GM18858 (cell line): ENCODE data around the gene CST1.
"Not testable (repeated sequence)": the region's sequence is repeated elsewhere in the genome, so short reads cannot be mapped to it uniquely, and the experiment has no call there.

Source experiments
- ATAC-seq: cut with Tn5 transposase; IDR thresholded peaks from one replicate; pipeline ENCODE4 v1.9.1; 2021; ENCODE audit not compliant: unreplicated experiment

CST1 gene

DNA sequence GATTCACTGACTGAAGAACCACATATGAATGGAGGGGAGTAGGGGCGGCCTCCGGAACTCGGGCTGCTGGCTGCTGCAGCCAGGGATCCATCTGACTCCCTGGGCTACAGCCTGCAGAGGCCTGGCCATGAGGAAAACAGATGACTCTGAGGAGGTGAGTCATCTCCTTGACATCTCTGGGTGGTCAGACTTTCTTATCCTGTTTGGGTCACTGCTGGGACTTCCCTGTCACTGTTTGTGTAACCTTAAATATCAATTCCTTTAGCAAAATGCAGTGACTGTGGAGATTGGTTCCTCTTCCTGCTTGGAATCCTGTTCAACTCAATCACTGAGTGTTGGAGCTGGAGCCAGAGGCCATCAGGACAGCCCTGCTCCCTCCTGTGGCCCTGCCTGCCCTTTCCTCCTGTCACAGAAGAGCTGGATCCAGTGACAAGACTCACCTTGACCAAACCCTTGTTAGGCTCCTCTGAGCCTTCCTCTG, 4.4 kb upstream of the CST1 start:
- ATAC-seq = not testable (repeated sequence)

DNA sequence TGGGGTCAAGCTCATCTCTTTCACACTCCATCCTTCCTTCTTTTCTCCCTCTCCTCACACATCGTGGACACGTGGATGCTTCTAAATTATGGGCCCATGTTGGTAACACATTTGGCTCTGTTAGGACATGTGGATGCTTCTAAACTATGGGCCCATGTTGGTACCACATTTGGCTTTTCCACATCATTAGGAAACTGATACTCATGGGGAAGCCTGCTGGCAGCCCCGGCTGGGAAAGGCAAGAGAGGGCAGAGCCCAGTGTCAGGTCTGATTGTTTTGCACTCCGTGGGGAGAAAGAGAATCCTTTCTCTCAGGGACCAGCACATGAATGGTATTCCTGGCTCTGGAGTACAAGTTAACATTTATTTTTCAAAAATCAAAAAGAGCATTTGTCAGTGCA, 4.0 kb upstream of the CST1 start:
- no peak for ATAC-seq

DNA sequence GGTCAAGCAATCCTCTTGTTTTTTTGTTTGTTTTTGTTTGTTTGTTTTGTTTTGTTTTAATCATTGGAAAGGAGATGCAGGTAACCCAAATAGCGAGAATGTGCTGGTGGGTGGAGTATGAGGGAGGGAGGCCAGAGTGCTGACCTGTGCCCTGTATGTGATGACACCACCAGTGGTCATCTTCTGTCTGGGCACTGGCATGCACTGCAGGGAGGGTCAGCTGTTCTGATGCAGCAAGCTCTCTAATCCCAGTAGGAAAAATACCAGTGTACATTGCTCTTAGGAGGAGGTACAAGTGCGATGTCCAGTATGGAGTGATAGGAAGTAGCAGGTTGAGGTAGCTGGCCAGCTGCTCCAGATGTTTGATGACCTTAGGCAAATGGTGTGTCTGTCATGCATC, 2.9 kb upstream of the CST1 start:
- no peak for ATAC-seq

DNA sequence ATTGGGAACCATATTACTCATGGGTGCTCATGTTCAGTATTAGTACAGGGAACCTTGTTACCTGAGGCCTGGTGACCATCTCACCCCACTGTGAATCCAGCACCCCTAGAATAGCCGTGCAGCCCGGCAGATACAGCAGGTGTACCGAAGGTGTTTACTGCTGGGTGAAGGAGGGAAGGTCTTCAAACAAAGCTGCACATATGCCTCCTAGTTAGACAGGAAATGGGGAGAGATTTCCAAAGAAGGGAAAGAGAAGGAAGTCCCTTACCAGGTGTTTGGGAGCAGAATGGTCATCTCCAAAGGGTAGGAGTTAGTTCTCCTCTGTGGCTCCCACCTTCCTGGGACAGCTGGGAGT, 2.4 kb upstream of the CST1 start:
- ATAC-seq = no peak

DNA sequence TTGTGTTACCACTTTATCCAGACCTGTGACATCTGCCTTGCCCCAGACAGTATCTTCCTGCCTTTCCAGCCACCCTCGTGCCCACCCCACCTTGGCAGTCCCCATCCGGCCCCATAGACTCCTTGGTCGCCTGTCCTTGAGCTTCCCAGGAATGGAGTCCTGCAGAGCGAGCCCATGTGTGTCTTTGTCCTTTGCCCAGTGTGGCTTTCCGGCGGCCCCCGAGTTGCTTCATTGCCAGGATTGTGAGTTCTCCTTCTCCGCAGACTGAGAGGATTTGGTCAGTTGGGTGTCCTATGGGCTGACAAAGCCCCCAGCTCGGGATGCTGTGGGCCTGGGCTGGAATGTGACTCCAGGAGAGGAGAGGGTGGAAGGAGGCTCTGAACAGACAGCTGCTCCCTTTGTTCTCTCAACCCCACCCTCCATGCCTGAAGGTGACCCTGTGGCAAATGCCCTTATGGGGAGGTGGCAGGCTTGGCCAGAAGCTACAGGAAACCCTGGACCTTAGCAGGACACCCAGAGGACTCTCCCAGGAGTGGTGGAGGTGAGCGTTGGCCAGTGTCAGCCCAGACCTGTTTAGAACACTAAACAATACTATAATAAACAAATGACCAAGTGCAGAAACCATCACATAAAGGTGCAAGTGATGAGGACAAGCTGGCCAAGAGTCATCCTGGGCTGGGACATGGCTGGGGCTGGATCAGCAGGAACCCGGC, 1.9 kb upstream of the CST1 start:
- ATAC-seq = no peak

DNA sequence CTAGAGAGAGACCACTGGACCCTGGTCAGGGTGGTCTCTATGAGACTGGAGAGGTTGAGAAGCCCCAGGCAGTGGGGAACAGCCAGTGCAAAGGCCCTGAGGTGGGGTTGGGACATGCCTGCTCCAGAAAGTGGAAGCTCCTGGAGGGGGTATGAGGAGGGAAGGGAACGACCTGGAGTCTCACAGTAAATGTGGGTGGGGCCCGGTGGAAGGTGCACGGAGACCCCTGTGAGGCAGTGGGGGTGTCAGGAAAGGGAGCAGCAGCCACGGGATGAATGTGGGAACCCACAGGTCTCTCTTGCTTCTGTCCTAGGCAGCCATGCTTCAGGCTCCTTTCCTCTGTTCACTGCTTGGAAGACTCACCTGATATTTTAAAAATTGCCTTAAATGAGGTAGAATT, 1.3 kb upstream of the CST1 start:
- ATAC-seq = no peak

DNA sequence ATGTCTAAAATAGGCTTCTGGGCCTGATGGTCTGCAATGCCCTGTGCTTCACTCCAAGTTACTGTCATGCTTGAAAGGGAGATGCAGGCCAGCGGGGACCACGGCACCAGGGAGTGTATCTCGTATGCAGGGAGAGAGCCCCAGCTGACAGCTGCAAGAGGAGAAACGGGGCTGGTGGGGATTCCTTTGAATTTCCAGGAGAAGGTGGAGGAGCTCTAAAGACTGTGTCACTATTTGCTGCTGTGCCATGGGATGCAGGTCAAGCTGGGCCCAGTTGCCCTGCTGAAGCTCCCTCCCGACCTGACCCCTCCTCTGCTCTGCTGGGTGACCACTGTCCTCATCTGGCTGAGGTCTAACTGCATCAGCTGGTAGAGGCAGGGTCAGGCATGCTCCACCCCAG, 989 bp downstream of the CST1 start:
- ATAC-seq = no peak

DNA sequence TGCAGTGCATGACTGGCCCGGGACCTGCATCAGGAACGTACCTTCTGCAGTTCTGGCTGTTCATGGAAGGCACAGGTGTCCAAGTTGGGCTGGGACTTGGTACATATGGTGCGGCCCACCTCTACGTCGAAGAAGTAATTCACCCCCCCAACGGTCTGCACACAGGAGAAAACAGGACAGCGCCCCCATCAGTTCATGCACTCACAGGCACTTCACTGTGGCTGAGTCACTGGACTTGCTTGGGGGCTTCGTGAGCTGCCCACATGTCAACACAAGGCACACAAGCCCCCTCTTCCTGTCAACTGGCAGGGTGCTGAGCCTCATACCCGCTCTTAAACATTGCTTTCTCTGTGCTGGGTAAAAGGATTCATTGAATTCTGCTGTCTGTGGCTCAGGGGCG, 1.8 kb downstream of the CST1 start:
- not testable (repeated sequence) for ATAC-seq

DNA sequence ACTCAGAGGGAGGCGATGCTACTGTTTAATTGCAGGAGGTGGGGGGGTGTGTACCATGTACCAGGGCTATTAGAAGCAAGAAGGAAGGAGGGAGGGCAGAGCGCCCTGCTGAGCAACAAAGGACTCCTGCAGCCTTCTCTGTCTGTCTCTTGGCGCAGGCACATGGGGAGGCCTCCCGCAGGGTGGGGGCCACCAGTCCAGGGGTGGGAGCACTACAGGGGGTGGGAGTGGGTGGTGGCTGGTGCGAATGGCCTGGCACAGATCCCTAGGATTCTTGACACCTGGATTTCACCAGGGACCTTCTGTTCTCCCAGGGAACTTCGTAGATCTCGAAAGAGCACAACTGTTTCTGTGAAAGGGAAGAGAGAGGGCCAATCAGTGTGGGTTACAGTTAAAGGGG, 3.2 kb downstream of the CST1 start:
- ATAC-seq = not testable (repeated sequence)

DNA sequence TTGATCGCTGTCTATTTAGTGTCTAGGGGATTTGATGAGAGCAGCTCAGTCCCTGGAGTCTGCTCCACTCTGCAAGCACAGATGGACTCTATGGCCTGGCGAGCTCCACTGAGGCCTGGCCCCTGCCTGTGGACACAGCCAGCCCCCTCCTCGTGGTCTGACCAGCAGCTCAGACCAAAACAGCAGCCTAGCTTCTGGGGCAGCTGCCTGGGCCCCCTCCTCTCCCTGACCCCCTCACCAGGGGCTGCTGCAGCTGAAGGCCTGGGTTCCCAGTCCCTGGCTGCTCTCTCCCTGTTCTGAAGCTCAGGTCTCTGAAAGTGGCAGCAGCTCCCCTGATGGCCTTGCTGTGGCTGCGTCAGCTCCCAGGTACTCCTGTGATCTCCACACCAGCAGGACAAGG, 3.6 kb downstream of the CST1 start:
- ATAC-seq = not testable (repeated sequence)

DNA sequence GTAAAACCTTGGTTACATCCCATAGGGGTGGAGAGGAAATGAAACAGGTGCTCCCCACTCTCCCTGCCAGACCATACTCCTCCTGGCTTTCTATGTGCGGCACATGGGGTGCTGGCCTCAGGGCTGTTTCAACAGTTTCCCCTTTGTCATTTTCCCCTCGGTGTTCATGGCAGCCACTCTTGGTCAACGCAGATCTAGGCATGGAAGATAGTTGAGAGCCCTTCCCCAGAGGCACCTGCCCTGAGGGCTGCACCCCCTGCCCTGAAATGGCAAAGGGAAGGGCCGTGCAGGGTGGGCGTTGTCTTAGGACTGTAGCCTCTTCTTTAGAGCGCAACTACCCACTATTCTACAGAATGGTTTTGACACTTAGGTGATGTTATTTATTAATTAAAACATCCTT, 4.4 kb downstream of the CST1 start:
- ATAC-seq = no peak

DNA sequence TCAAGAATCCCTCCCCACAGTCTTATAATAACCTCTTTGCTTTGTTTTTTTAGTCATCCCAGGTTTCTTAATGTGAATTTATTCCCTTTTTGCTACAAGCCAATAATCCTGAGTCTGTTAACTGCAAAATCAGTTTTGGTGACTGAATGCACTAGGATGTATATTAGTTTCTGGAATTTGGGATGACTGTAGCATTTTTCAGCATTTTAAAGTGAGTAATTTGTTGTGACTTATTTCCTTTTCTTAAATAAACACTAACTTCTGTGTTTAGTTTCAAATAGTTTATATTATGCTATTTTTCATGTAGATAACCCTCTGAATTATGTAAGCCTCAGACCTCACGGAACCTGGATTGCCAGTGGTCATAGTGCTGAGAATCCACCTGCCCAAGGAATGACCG, 5.5 kb downstream of the CST1 start:
- no peak for ATAC-seq

DNA sequence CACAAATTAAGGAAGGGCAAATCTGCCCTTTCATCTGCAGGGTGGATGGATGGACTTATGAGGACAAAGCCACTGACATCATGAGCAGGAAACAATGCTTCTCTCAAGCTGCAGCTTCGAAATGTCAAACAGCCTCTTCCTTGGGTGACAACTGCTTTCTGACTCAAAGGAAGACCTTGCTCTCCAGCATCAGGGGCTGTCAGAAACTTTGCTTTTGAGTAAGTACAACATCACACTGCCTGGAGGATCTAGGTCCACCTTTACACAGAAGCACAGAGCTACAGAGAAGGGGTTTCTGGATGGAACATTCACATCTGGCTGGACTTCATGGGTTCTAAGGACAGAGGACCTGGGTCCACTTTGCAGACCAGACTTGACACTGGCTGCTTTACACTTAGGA, 5.9 kb downstream of the CST1 start:
- ATAC-seq = no peak

DNA sequence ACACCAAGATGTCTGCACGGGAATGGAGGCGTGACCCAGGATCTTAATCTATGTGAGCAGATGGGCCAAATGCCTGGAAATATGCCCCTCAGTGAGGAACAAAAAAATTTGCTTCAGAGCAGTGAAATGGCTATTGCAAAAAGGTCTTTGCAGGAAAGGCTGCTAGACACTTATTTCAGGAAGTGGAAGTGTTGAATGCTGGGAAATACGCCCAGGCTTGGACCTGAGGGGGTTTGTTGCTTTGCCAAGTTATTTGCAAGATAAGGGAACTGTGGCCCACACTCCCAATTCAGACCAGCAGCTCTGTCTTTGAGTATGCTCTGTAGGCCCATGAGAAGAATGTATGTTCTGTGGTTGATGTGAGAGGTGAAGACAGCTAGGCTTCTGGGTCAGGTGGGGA, 15.3 kb downstream of the CST1 start:
- not testable (repeated sequence) for ATAC-seq

DNA sequence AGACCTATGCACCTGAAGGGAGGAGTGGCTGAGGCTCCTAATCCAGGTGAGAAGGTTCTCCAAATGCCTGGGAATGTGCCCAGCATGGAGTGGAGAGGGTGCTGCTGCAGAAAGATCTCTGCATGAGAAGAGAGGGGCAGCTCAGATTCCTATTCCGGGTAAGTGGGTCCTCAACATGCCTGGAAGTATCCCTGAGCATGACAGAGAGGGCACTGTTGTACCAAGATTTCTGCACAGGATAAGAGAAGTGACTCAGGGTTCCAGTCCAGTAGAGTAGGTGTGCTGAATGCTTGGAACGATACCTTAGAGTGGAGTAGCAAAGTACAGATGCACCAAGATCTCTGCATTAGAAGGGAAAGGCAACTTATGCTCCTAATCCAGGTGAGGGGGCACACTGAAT, 15.8 kb downstream of the CST1 start:
- ATAC-seq = not testable (repeated sequence)

DNA sequence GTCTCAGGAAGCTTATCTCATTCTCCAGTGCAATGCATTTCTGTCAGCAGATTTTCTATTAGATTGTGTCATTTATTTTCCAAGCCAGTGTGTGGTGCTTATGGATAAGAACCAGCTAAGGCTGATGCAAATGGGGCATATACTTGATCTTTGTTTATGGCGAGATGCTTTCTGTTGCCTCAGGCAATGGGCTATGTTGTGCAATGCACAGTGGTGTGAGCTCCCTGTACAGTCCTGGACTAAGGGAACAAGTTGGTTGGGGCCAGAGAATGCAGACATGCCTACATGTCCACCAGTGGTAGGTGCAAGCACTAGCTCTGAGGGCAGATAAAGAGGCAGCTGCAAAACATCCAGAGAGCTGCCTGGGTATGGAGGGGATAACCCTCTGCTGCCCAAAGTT, 16.3 kb downstream of the CST1 start:
- not testable (repeated sequence) for ATAC-seq

DNA sequence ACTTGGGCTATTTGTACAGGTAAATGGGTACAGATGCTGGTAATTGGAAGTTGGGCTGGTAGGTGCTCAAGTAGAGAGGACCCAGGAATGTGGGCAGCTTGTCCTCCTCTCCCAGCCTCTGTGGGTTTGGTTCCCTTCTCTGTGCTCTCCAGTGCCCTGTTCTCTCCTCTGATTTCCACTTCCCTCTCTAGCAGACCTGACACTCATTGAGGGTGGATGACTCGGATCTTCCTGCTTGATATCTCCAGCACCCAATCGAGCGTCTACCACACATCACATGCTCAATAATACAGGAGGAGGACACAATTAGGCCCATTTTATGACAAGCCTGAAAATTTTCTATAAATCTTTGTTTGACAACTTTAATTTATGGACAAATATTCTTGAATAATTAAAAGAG, 23.7 kb downstream of the CST1 start:
- ATAC-seq = no peak

DNA sequence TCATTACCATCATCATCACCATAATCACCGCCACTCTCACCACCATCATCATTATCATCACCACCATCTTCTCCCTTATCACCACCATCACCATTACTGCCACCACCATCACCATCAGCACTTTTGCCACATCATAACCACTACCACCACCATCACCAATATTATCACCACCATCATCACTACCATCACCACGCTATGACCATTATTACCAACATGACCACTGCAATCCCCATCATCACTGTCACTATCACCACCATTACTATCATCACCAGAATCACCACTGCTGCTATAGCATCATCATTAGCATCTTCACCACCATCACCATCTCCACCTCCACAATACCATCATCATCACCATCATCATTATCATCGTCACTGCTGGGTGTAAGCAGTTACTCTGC, 25.6 kb downstream of the CST1 start:
- no peak for ATAC-seq

DNA sequence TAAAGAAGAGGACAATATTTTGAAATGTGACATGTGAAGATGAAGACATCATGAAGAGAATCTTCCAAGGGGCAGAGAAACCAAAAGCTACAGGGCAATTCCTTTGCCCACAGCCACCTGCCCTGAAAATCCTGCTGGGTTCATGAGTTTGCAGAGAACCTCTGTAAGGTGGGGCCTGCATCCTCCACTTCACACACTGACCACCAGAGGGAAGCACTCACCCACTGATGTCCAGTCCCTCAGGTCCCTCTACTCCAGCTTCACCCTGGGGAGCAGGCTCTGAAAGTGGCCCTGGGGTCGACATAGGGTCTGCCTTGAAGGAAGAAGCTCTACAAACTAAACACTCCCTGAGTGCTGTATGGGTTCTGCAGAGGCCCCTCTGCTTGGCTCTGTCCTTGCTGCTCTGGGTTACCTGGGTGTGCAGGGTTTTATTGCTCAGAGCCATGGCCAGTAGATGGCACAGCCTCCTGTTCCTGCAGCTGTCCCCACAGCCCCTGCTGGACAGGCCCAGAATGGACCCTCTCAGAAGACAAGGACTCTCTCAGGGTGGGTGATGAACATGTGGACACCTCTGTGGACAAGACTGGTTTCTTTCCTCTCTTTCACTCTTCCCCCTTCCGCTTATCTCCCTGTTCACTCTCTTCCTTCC, 27.0 kb downstream of the CST1 start:
- peak; percentile 49 for ATAC-seq

DNA sequence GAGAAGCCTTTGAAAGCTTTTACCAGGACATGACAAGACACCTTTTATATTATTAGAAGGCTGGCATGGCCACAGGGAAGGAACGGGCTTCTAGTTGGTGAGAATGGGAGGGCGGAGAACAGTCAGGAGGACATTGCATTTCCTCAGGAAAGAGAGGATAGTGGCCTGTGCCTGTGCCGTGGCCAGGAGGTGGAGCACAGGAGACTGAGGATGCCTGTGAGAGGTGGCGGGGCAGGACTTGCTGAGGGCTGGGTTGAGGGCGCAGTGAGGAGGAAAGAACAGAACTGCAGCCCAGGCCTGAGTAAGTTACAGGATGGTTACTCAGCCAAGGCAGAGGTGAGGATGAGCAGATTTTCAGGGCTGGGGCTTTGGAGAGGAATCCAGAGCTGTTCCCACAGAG, 27.9 kb downstream of the CST1 start:
- ATAC-seq = not testable (repeated sequence)

DNA sequence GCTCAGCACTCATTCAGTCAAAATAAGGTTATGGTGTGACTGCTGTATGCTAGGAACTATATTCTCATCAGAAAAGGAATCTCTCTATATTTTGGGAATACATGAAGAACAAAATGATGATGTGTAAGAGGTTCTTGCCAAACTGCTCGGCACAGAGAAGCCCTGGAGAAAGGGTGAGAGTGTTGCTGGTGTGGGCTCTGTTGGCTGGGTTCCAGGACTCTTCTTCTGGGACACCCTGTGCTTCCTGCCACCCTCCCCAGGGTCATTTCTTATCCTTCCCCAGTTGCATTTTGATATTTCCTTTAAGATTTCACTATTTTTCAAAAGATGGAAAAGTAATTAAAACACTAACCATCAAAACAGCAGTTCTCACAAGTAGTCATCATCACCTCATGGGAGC, 28.8 kb downstream of the CST1 start:
- no peak for ATAC-seq

DNA sequence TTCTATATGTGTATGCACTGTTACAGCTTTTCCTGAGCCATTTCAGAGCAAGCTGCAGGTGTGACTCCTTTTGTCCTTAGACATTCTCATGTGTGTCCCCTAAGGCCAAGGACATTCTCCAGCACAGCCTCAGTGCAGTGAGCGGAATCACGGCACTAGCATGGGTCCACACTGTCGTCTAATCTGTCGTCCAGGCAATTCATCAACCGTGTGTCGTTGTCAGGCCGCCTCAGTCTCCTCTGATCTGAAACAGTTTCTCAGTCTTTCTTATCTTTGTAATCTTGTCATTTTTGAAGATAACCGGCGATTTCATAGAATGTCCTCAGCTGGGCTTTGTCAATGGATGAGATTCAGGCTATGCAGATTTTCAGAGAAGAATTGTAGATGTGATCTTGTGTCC, 31.4 kb downstream of the CST1 start:
- ATAC-seq = not testable (repeated sequence)

DNA sequence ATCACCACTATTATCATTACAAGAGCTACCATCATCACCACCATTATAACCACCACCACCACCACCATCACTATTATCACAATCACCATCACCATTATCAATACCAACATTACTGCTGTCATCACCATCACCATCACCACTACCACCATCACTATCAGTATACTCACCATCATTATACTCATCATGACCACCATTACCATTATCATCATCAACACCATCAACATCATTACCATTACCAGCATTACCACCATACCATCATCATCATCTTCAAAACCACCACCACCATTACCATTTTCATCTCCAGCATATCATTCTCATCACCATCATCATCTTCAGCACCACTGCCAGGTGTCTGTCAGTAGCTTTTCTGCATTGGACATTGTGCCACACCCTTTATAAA, 39.0 kb downstream of the CST1 start:
- ATAC-seq = not testable (repeated sequence)
